NCI-H1092 (cell line): ENCODE results near the gene SENP8.
"Not testable (repeated sequence)": the region's sequence is repeated elsewhere in the genome, so short reads cannot be mapped to it uniquely, and the experiment has no call there.

ENCODE experiments used
- DNase-seq: peaks from one replicate; lab custom pipeline; 2025; lab: John Stamatoyannopoulos, UW

Gene SENP8

GRCh38 chr15:72155635-72156616 lies 37.7 kb downstream of the SENP8 start:
- peak; percentile 71 for DNase-seq

- no peak for DNase-seq
These were observed 38.7 kb downstream of the SENP8 start for GRCh38 chr15:72156928-72157327.

- DNase-seq = no peak
These were observed 42.6 kb downstream of the SENP8 start for GRCh38 chr15:72160696-72161245.

- no peak for DNase-seq
These were observed 43.3 kb downstream of the SENP8 start for GRCh38 chr15:72161361-72162132.

GRCh38 chr15:72162569-72162968 lies 44.4 kb downstream of the SENP8 start:
- no peak for DNase-seq

GRCh38 chr15:72163719-72164118 lies 45.5 kb downstream of the SENP8 start:
- no peak for DNase-seq

GRCh38 chr15:72166716-72167417 lies 48.7 kb downstream of the SENP8 start:
- DNase-seq = no peak

GRCh38 chr15:72167445-72167844 lies 49.2 kb downstream of the SENP8 start:
- DNase-seq = no peak

- DNase-seq = peak; percentile 0
These were observed 50.1 kb downstream of the SENP8 start for GRCh38 chr15:72168131-72168807.

- no peak for DNase-seq
These were observed 50.6 kb downstream of the SENP8 start for GRCh38 chr15:72168808-72169190.

GRCh38 chr15:72169236-72169920 lies 51.2 kb downstream of the SENP8 start:
- no peak for DNase-seq

- DNase-seq = no peak
These were observed 51.9 kb downstream of the SENP8 start for GRCh38 chr15:72169921-72170611.

- no peak for DNase-seq
These were observed 52.5 kb downstream of the SENP8 start for GRCh38 chr15:72170691-72171090.

GRCh38 chr15:72171978-72172377 lies 53.8 kb downstream of the SENP8 start:
- not testable (repeated sequence) for DNase-seq

- no peak for DNase-seq
These were observed 54.6 kb downstream of the SENP8 start for GRCh38 chr15:72172796-72173195.

- DNase-seq = no peak
These were observed 55.2 kb downstream of the SENP8 start for GRCh38 chr15:72173401-72173800.

- no peak for DNase-seq
These were observed 55.8 kb downstream of the SENP8 start for GRCh38 chr15:72173864-72174550.

- DNase-seq = no peak
These were observed 56.5 kb downstream of the SENP8 start for GRCh38 chr15:72174551-72175165.
